Measurements from ENCODE around the gene SH2D4B. TPM values are rescaled to one million over a fixed set of nuclear protein-coding genes. Genes with fewer than 3 reads are reported as not detected.

The SH2D4B gene
- total and polyA plus RNA-seq, 2 experiments from 2014 or later: not detected

DNA sequence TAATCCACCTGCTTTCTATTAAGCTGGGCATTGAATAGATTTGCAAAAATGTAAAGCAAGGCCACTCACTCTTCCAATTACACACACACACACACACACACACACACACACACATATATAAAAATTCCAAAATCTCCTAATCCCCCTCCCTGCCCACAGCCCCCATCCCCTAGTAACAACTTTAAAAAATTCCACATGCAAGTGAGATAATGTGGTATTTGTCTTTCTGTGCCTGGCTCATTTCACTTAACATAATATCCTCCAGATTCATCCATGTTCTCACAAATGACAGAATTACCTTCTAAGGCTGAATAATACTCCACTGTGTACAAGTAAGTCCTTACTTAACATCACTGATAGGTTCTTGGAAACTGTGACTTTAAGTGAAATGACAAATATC lies 24.2 kb downstream of the SH2D4B start:
- Histone ChIP-seq H3K9me2 (replicated peaks; ENCODE audit: insufficient read depth) (no peaks in the 10 kb centered on the region), H2AFZ (no peak overlapping the region), H3K4me3 (no peak overlapping the region), H3K79me2 (no peaks in the 10 kb centered on the region), H3K27ac (no peak overlapping the region), H3K36me3 (replicated peaks; ENCODE audit: insufficient read depth, low read depth) (no peaks in the 10 kb centered on the region), H4K20me1 (ENCODE audit: insufficient read depth, poor library complexity, severe bottlenecking) (no peaks in the 10 kb centered on the region), H3K9me3 (ENCODE audit: low read depth) (no peaks in the 10 kb centered on the region), H3K27me3 (peaks cover 3% of the 10 kb centered on the region), H3K4me2 (no peak overlapping the region), H3K4me1 (ENCODE audit: insufficient read depth) (no peaks in the 10 kb centered on the region)
- TF ChIP-seq, protein P1, sequence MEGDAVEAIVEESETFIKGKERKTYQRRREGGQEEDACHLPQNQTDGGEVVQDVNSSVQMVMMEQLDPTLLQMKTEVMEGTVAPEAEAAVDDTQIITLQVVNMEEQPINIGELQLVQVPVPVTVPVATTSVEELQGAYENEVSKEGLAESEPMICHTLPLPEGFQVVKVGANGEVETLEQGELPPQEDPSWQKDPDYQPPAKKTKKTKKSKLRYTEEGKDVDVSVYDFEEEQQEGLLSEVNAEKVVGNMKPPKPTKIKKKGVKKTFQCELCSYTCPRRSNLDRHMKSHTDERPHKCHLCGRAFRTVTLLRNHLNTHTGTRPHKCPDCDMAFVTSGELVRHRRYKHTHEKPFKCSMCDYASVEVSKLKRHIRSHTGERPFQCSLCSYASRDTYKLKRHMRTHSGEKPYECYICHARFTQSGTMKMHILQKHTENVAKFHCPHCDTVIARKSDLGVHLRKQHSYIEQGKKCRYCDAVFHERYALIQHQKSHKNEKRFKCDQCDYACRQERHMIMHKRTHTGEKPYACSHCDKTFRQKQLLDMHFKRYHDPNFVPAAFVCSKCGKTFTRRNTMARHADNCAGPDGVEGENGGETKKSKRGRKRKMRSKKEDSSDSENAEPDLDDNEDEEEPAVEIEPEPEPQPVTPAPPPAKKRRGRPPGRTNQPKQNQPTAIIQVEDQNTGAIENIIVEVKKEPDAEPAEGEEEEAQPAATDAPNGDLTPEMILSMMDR (IDR thresholded peaks at IDR 0.05; ENCODE audit: poor library complexity): no peak
- TF ChIP-seq EZH2phosphoT487 (IDR thresholded peaks at IDR 0.05; ENCODE audit: low read depth, severe bottlenecking, unreplicated experiment) (no peak), EZH2 (IDR thresholded peaks at IDR 0.05; ENCODE audit: borderline replicate concordance) (no peak)
- no peak for DNase-seq (ENCODE audit: low spot score)

DNA sequence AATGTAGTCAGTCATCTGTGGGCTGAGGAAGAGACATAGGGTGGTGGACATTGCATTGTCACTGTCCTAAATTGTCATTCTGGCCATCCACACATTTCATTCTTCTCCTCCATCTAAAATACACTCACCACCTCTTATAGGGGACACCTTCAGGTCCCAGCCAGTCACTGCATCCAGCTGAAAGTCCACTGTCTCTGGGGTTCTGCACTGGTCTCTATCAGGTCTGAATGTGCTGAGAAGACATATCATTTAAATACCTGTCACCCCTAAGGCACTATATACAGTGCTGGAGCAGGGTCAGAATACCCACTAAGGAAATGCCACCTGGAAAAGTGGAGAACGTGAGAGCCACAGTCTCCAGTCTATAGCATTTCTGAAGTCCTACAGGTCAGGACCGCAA lies 29.6 kb downstream of the SH2D4B start:
- no peak overlapping the region for H3K27ac ChIP-seq
- TF ChIP-seq EZH2 (IDR thresholded peaks at IDR 0.05; ENCODE audit: borderline replicate concordance) (no peak), EZH2phosphoT487 (IDR thresholded peaks at IDR 0.05; ENCODE audit: low read depth, severe bottlenecking, unreplicated experiment) (no peak)
- TF ChIP-seq, protein P1 (IDR thresholded peaks at IDR 0.05; ENCODE audit: poor library complexity): no peak
- no peaks in the 10 kb centered on the region for H3K79me2 ChIP-seq
- H2AFZ ChIP-seq: no peak overlapping the region
- no peaks in the 10 kb centered on the region for H3K9me2 ChIP-seq (replicated peaks; ENCODE audit: insufficient read depth)
- no peak for DNase-seq (ENCODE audit: low spot score)
- H3K4me1 ChIP-seq (ENCODE audit: insufficient read depth): no peaks in the 10 kb centered on the region
- peaks cover 3% of the 10 kb centered on the region for H3K27me3 ChIP-seq
- WGBS (ENCODE audit: low lambda C conversion rate, missing lambda C conversion rate): 90% methylated on average over 2 of the region's 2 CpGs
- H4K20me1 ChIP-seq (ENCODE audit: insufficient read depth, poor library complexity, severe bottlenecking): no peaks in the 10 kb centered on the region
- H3K4me3 ChIP-seq: no peak overlapping the region
- no peak overlapping the region for H3K4me2 ChIP-seq
- H3K9me3 ChIP-seq (ENCODE audit: low read depth): no peaks in the 10 kb centered on the region
- H3K36me3 ChIP-seq (replicated peaks; ENCODE audit: insufficient read depth, low read depth): no peaks in the 10 kb centered on the region

DNA sequence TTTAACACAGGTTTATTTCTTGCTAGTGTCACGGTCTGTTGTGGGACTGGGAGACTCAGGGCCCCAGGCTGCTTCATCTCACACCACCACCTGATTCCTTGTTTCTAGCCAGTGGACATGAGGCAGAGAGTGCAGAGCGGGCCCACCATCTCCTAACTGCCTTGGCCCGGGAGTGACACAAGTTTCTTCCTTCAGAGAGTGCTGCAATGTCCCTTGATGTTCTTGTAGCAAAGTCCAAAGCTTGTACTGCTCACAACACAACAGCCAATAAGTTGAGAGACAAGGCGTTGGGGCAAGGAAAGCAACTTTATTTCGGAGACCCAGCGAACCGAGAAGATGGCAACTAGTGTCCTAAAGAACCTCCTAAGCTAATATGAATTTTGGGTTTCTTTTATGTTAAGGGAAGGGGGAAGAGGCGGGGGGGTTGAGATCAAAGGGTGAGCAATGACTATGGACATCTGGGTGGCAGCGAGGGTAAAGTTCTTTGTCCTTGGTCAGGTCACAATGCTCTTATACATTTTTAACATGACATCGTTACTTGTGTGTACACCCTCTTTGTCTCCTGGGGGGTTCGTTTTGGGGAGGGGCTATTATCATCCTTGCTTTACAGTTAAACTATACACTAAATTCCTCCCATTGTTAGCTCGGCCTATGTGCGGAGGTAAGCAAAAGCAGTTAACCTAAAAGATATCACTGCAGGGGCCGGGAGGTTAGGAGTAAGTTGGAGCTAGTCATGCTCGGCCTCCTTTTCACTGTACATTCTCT lies 31.6 kb downstream of the SH2D4B start:
- H2AFZ ChIP-seq: no peak overlapping the region
- 90% methylated on average over 15 of the region's 15 CpGs for WGBS (ENCODE audit: low lambda C conversion rate, missing lambda C conversion rate)
- no peak overlapping the region for H3K4me2 ChIP-seq
- H3K9me3 ChIP-seq (ENCODE audit: low read depth): no peaks in the 10 kb centered on the region
- H3K4me3 ChIP-seq: no peak overlapping the region
- no peaks in the 10 kb centered on the region for H3K4me1 ChIP-seq (ENCODE audit: insufficient read depth)
- no peak overlapping the region for H3K27ac ChIP-seq
- H3K36me3 ChIP-seq (replicated peaks; ENCODE audit: insufficient read depth, low read depth): no peaks in the 10 kb centered on the region
- no peaks in the 10 kb centered on the region for H4K20me1 ChIP-seq (ENCODE audit: insufficient read depth, poor library complexity, severe bottlenecking)
- no peaks in the 10 kb centered on the region for H3K79me2 ChIP-seq
- peaks cover 3% of the 10 kb centered on the region for H3K27me3 ChIP-seq
- no peak for DNase-seq (ENCODE audit: low spot score)
- TF ChIP-seq, protein P1 (IDR thresholded peaks at IDR 0.05; ENCODE audit: poor library complexity): no peak
- no peak for TF ChIP-seq EZH2 (IDR thresholded peaks at IDR 0.05; ENCODE audit: borderline replicate concordance)
- no peak for TF ChIP-seq EZH2phosphoT487 (IDR thresholded peaks at IDR 0.05; ENCODE audit: low read depth, severe bottlenecking, unreplicated experiment)
- no peaks in the 10 kb centered on the region for H3K9me2 ChIP-seq (replicated peaks; ENCODE audit: insufficient read depth)

Measured in hepatocyte (in vitro differentiated cells).